ENCODE results near the gene ST7. TPM values are rescaled to one million over a fixed set of nuclear protein-coding genes. Genes with fewer than 3 reads are reported as not detected.

ST7 gene
- total RNA-seq, 4 donors from 2014 or later: 7.2 to 47.9 (median 19.1) TPM

- 84 to 90% methylated on average over 2 of the region's 2 CpGs for WGBS, 2 donors (ENCODE audit: low coverage in 1 of 2)
- in situ Hi-C loops (cut with MboI; ENCODE audit: low pct_ligation_motif_present in 1 of 4, low pct_unique_long_range_greater_than_20kb in 1 of 4, low sequenced_read_pairs in 3 of 4): no loop called here
- Histone ChIP-seq H3K9me3 (no peaks in the 10 kb centered on the region), H3K27me3 (no peaks in the 10 kb centered on the region), H3K4me1 (no peaks in the 10 kb centered on the region), H3K36me3 (no peaks in the 10 kb centered on the region), H3K27ac (no peak overlapping the region), H3K4me3 (no peak overlapping the region)
- no peak for DNase-seq
- intact Hi-C loops (cut with DNase I; ENCODE audit: low total_unique reads): no loop called here
- no peak for TF ChIP-seq POLR2A (IDR thresholded peaks at IDR 0.05)
- TF ChIP-seq EP300 (IDR thresholded peaks at IDR 0.05; ENCODE audit: low read depth): no peak
- TF ChIP-seq CTCF (IDR thresholded peaks at IDR 0.05): no peak
- no peak for TF ChIP-seq POLR2AphosphoS5 (IDR thresholded peaks at IDR 0.05)
These were observed 241.1 kb downstream of the ST7 start for GRCh38 chr7:117194445-117194844.

GRCh38 chr7:117195361-117196029 is 242.2 kb downstream of the ST7 start:
- Histone ChIP-seq H3K27me3 (no peaks in the 10 kb centered on the region), H3K36me3 (no peaks in the 10 kb centered on the region), H3K4me1 (no peaks in the 10 kb centered on the region), H3K4me3 (no peak overlapping the region), H3K27ac (no peak overlapping the region), H3K9me3 (no peaks in the 10 kb centered on the region)
- DNase-seq: no peak
- intact Hi-C loops (cut with DNase I; ENCODE audit: low total_unique reads): no loop called here
- 88 to 94% methylated on average over 4 of the region's 4 CpGs for WGBS, 2 donors (ENCODE audit: low coverage in 1 of 2)
- in situ Hi-C loops (cut with MboI; ENCODE audit: low pct_ligation_motif_present in 1 of 4, low pct_unique_long_range_greater_than_20kb in 1 of 4, low sequenced_read_pairs in 3 of 4): no loop called here
- TF ChIP-seq POLR2A (IDR thresholded peaks at IDR 0.05) (no peak), CTCF (IDR thresholded peaks at IDR 0.05) (no peak), EP300 (IDR thresholded peaks at IDR 0.05; ENCODE audit: low read depth) (no peak), POLR2AphosphoS5 (IDR thresholded peaks at IDR 0.05) (no peak)

- no peak for DNase-seq
- no peaks in the 10 kb centered on the region for H3K4me1 ChIP-seq
- in situ Hi-C loops (cut with MboI; ENCODE audit: low pct_ligation_motif_present in 1 of 4, low pct_unique_long_range_greater_than_20kb in 1 of 4, low sequenced_read_pairs in 3 of 4) (loop anchor here in 2 of 4 donors (25.0 kb wide), 3 partner anchors 512 to 1012 kb away; partner anchors contain the start of gene ANKRD7 (in 1 of the 2)), intact Hi-C loops (cut with DNase I; ENCODE audit: low total_unique reads) (no loop called here)
- H3K9me3 ChIP-seq: no peaks in the 10 kb centered on the region
- H3K27ac ChIP-seq: no peak overlapping the region
- no peaks in the 10 kb centered on the region for H3K36me3 ChIP-seq
- TF ChIP-seq POLR2AphosphoS5 (IDR thresholded peaks at IDR 0.05) (no peak), EP300 (IDR thresholded peaks at IDR 0.05; ENCODE audit: low read depth) (no peak), POLR2A (IDR thresholded peaks at IDR 0.05) (no peak), CTCF (IDR thresholded peaks at IDR 0.05) (no peak)
- no peaks in the 10 kb centered on the region for H3K27me3 ChIP-seq
- WGBS, 2 donors (ENCODE audit: low coverage in 1 of 2): 42 to 83% methylated on average over 1 to 2 of the region's 2 CpGs
- H3K4me3 ChIP-seq: no peak overlapping the region
These were observed 246.8 kb downstream of the ST7 start for GRCh38 chr7:117200132-117200531.

GRCh38 chr7:117200786-117201458 is 247.6 kb downstream of the ST7 start:
- H3K4me1 ChIP-seq: no peaks in the 10 kb centered on the region

More at GRCh38 chr7:117200786-117201458, 247.6 kb downstream of the ST7 start:
- H3K27me3 ChIP-seq: no peaks in the 10 kb centered on the region
- no peak for DNase-seq
- no peak overlapping the region for H3K4me3 ChIP-seq
- TF ChIP-seq POLR2AphosphoS5 (IDR thresholded peaks at IDR 0.05) (no peak), POLR2A (IDR thresholded peaks at IDR 0.05) (no peak)
- H3K9me3 ChIP-seq: no peaks in the 10 kb centered on the region
- intact Hi-C loops (cut with DNase I; ENCODE audit: low total_unique reads) (no loop called here), in situ Hi-C loops (cut with MboI; ENCODE audit: low pct_ligation_motif_present in 1 of 4, low pct_unique_long_range_greater_than_20kb in 1 of 4, low sequenced_read_pairs in 3 of 4) (loop anchor here in 2 of 4 donors (25.0 kb wide), 3 partner anchors 511 to 1011 kb away; partner anchors contain the start of gene ANKRD7 (in 1 of the 2))
- H3K36me3 ChIP-seq: no peaks in the 10 kb centered on the region
- H3K27ac ChIP-seq: no peak overlapping the region
- 91 to 92% methylated on average over 4 of the region's 4 CpGs for WGBS, 2 donors (ENCODE audit: low coverage in 1 of 2)

Measured in transverse colon (tissue), 4 donors.